Stimulated activated CD4-positive, alpha-beta T cell treated with anti-CD3 and anti-CD28 coated beads, Interleukin-4, amount 100 ng/mL, for 48 hours (primary cell): ENCODE data around the gene NAV2.
A peak's percentile ranks its signal among the peaks of the same experiment; 100 is the strongest.
"Not testable (repeated sequence)": the region's sequence is repeated elsewhere in the genome, so short reads cannot be mapped to it uniquely, and the experiment has no call there.

Experiments used
- DNase-seq, 2 donors: peaks; one replicate each; pipeline ENCODE4 v3.0.0-alpha.2; 2020; ENCODE audit warnings: low read depth in 2 of 2

NAV2 gene

GRCh38 chr11:19889531-19889930 lies 176.9 kb downstream of the NAV2 start:
- no peak for DNase-seq

- DNase-seq: no peak
Observed at GRCh38 chr11:19890308-19890707, 177.7 kb downstream of the NAV2 start.

- no peak for DNase-seq
Observed at GRCh38 chr11:19891022-19891421, 178.4 kb downstream of the NAV2 start.

GRCh38 chr11:19892387-19892786 lies 179.8 kb downstream of the NAV2 start:
- DNase-seq: no peak

- DNase-seq: no peak
Observed at GRCh38 chr11:19892876-19893275, 180.2 kb downstream of the NAV2 start.

- no peak for DNase-seq
Observed at GRCh38 chr11:19894404-19894803, 181.8 kb downstream of the NAV2 start.

GRCh38 chr11:19895037-19895436 lies 182.4 kb downstream of the NAV2 start:
- not testable (repeated sequence) for DNase-seq

- DNase-seq: no peak
Observed at GRCh38 chr11:19895776-19896175, 183.1 kb downstream of the NAV2 start.

GRCh38 chr11:19903620-19904069 lies 191.0 kb downstream of the NAV2 start:
- DNase-seq: peak; percentile 38 to 56

- no peak for DNase-seq
Observed at GRCh38 chr11:19905280-19905853, 192.7 kb downstream of the NAV2 start.

- DNase-seq: no peak
Observed at GRCh38 chr11:19906126-19906525, 193.5 kb downstream of the NAV2 start.

GRCh38 chr11:19907008-19907579 lies 194.5 kb downstream of the NAV2 start:
- no peak for DNase-seq

- DNase-seq: no peak
Observed at GRCh38 chr11:19907839-19908238, 195.2 kb downstream of the NAV2 start.

GRCh38 chr11:19910931-19911330 lies 198.3 kb downstream of the NAV2 start:
- DNase-seq: no peak

GRCh38 chr11:19912115-19912957 lies 199.7 kb downstream of the NAV2 start:
- no peak for DNase-seq

- no peak for DNase-seq
Observed at GRCh38 chr11:19912958-19913892, 200.6 kb downstream of the NAV2 start.

- DNase-seq: no peak
Observed at GRCh38 chr11:19913893-19914249, 201.2 kb downstream of the NAV2 start.

- DNase-seq: no peak
Observed at GRCh38 chr11:19915808-19916207, 203.2 kb downstream of the NAV2 start.

- DNase-seq: no peak
Observed at GRCh38 chr11:19917069-19917468, 204.4 kb downstream of the NAV2 start.

- DNase-seq: no peak
Observed at GRCh38 chr11:19918302-19919049, 205.8 kb downstream of the NAV2 start.

- DNase-seq: no peak
Observed at GRCh38 chr11:19919050-19919561, 206.5 kb downstream of the NAV2 start.
